Ovary (tissue), 9 donors: ENCODE measurements around the gene KCNK1. TPM values are rescaled to one million over a fixed set of nuclear protein-coding genes. Genes with fewer than 3 reads are reported as not detected.

Experiments
- DNase-seq, 5 donors: peaks; one replicate each; pipeline ENCODE4 v3.0.0-alpha.2; 2019 to 2020
- H3K27ac ChIP-seq, 2 donors: fragments of 200-600 bp; one replicate each; pipeline versions ENCODE4 v1.5.1 to v1.8.0; 2019 to 2022
- H3K27me3 ChIP-seq: fragments of 200-600 bp; one replicate; pipeline ENCODE4 v1.8.0; 2022
- H3K36me3 ChIP-seq: fragments of 200-600 bp; sonication (generic); one replicate; pipeline ENCODE4 v1.5.1; 2019
- H3K4me1 ChIP-seq: one replicate; pipeline ENCODE4 v1.8.1; 2013; ENCODE audit warnings: mild to moderate bottlenecking, moderate library complexity; ENCODE audit not compliant: insufficient read depth
- H3K4me3 ChIP-seq: fragments of 200-600 bp; sonication (generic); one replicate; pipeline ENCODE4 v1.5.1; 2017
- H3K9me3 ChIP-seq, 2 donors: fragments of 200-600 bp in 1 of 2; sonication (generic) in 1 of 2; one replicate each; pipeline versions ENCODE4 v1.5.1 to v1.8.1; 2013 to 2019; ENCODE audit warnings: mild to moderate bottlenecking in 1 of 2, moderate library complexity in 1 of 2
- EP300 ChIP-seq: sonication (generic); formaldehyde crosslinking; IDR thresholded peaks from one replicate; pipeline ENCODE4 v1.6.1; 2017; ENCODE audit warnings: antibody characterized with exemption
- POLR2A ChIP-seq: fragments of 450-650 bp; IDR thresholded peaks from one replicate; pipeline ENCODE4 v1.6.1; 2017; ENCODE audit warnings: antibody characterized with exemption, mild to moderate bottlenecking, moderate library complexity
- WGBS, 3 donors: extraction: QIAGEN DNeasy Blood & Tissue Kit in 1 of 3; methylation state at CpG; one replicate each; pipeline versions ENCODE4 v1.1.5 to v1.1.7; 2013 to 2017; 5-methylcytosine and 5-hydroxymethylcytosine counted together
- intact Hi-C, 4 donors: fragments of 100-400 bp; cut with DNase I; formaldehyde crosslinking; loops; one replicate each; pipeline versions ENCODE4 v1.11.0 to v1.15.1; 2022 to 2023
- polyA plus RNA-seq, 2 donors: library from polyadenylated mRNA; stranded (reverse); fragments of 200-250 nt in 1 of 2; fragments of 350-450 nt in 1 of 2; fragmentation: Illumina TruSeq in 1 of 2; extraction: RNeasy Lipid Tissue Mini Kit (QIAGEN cat#74804) in 1 of 2; gene quantifications; one replicate each; pipeline ENCODE4 v1.2.3, GENCODE V29; 2013 to 2014
- total RNA-seq, 7 donors: library from RNA; depleted of rRNA in 2 of 7; stranded (reverse); fragments of >200 nt in 2 of 7; fragmentation: NEBNext Ultra II Directional in 3 of 7; extraction: Animal tissue kit (Norgen Biotek cat#: 25700) in 3 of 7; gene quantifications; one replicate each; pipeline versions ENCODE4 v1.1.0 to v1.2.4, GENCODE V29; 2016 to 2023
- TF ChIP-seq, protein P1 (sequence below), 3 donors: fragments of 450-650 bp in 2 of 3; fragments of 200-600 bp in 1 of 3; IDR thresholded peaks; one replicate each; pipeline versions ENCODE4 v1.5.1 to v1.8.0; 2016 to 2022; ENCODE audit warnings: antibody characterized with exemption in 3 of 3, mild to moderate bottlenecking in 1 of 3
- donor health status: DM: no; HTN: no; CAD: no; lungs with moderate emphysema.
- donor health status: DM: no; HTN: no; CAD: no.
- donor health status: Bipolar disorder and iron deficiency.
- donor health status: DM: yes; HTN: yes; CAD: no.
- donor health status: DM: no; HTN: no; CAD: no.
- donor health status: DM: yes; HTN: yes; CAD: no.

Gene KCNK1
- total and polyA plus RNA-seq, 9 donors: 3.1 to 24.8 (median 4.9) TPM

DNA sequence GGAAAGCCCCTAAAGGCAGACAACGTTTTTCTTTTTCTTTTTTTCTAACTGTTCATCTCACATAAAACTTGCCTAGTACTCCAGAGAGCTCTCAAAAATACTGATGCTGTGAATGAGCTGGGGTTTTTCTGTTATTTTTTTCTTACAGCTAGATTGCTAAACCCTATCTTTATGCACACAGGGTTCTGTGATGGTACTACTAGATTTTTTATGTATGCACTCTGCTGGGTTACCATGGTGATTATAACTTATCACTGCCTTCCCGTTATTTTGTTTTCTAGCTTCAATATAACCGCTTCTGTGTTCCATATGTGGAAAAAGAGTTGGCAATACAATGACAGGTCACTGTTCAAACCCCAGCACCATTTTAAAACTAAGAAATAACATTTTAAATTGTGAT is 43.7 kb upstream of the KCNK1 start:
- Histone ChIP-seq H3K27ac (no peak overlapping the region), H3K4me3 (no peak overlapping the region), H3K9me3 (no peaks in the 10 kb centered on the region), H3K27me3 (no peaks in the 10 kb centered on the region), H3K36me3 (no peaks in the 10 kb centered on the region), H3K4me1 (no peaks in the 10 kb centered on the region)
- WGBS, 3 donors: 5 to 18% (median 9%) methylated on average over 3 of the region's 3 CpGs
- TF ChIP-seq POLR2A: no peak
- TF ChIP-seq, protein P1, sequence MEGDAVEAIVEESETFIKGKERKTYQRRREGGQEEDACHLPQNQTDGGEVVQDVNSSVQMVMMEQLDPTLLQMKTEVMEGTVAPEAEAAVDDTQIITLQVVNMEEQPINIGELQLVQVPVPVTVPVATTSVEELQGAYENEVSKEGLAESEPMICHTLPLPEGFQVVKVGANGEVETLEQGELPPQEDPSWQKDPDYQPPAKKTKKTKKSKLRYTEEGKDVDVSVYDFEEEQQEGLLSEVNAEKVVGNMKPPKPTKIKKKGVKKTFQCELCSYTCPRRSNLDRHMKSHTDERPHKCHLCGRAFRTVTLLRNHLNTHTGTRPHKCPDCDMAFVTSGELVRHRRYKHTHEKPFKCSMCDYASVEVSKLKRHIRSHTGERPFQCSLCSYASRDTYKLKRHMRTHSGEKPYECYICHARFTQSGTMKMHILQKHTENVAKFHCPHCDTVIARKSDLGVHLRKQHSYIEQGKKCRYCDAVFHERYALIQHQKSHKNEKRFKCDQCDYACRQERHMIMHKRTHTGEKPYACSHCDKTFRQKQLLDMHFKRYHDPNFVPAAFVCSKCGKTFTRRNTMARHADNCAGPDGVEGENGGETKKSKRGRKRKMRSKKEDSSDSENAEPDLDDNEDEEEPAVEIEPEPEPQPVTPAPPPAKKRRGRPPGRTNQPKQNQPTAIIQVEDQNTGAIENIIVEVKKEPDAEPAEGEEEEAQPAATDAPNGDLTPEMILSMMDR (IDR thresholded peaks at IDR 0.05): no peak
- no peak for TF ChIP-seq EP300
- intact Hi-C loops: no loop called here
- no peak for DNase-seq

DNA sequence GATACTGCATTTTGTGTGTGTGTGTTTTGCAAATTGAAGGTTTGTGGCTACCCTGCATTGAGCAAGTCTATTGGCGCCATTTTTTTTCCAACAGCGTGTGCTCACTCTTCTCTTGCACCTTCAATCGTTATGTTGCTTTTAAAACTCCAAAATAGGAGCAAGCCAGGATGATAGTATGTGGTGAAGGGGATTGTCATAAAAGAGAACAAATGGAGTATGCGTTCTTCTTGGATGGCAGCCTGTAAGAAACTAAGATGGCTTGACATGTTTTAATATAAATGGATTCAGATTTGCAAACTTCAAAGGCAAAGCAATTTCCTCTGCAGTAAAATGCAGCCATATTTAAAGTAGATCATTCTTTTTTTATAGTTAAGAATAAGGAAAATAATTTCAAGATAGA is 43.2 kb upstream of the KCNK1 start:
- H3K4me1 ChIP-seq: no peaks in the 10 kb centered on the region
- 63 to 78% (median 73%) methylated on average over 4 of the region's 4 CpGs for WGBS, 3 donors
- TF ChIP-seq, protein P1 (IDR thresholded peaks at IDR 0.05): no peak
- TF ChIP-seq POLR2A: no peak
- no peak for TF ChIP-seq EP300
- H3K27me3 ChIP-seq: no peaks in the 10 kb centered on the region
- intact Hi-C loops: no loop called here
- H3K27ac ChIP-seq: no peak overlapping the region
- no peak overlapping the region for H3K4me3 ChIP-seq
- no peak for DNase-seq
- no peaks in the 10 kb centered on the region for H3K9me3 ChIP-seq
- no peaks in the 10 kb centered on the region for H3K36me3 ChIP-seq

DNA sequence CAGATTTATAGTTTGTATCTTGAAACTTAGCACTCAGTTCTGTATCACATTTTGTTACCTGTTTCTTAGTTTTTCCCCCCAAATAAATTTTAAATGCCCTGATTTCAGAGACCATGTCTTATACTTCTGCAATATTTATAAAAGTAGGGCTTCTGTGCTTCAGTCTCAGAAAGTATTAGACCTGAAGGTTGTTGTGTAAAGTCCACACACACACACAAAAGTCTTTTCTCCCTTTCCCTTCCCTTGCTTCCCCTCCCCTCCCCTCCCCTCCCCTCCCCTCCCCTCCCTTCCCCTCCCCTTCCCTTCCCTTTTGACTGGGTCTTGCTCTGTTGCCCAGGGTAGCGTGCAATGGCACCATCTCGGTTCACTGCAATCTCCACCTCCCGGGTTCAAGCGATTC is 41.0 kb upstream of the KCNK1 start:
- H3K27ac ChIP-seq: no peak overlapping the region
- H3K9me3 ChIP-seq: no peaks in the 10 kb centered on the region
- no peak overlapping the region for H3K4me3 ChIP-seq
- no peaks in the 10 kb centered on the region for H3K36me3 ChIP-seq
- no peak for TF ChIP-seq EP300
- TF ChIP-seq, protein P1 (IDR thresholded peaks at IDR 0.05): no peak
- no peak for TF ChIP-seq POLR2A
- 92 to 98% (median 97%) methylated on average over 4 of the region's 4 CpGs for WGBS, 3 donors
- no peaks in the 10 kb centered on the region for H3K4me1 ChIP-seq
- DNase-seq: no peak
- intact Hi-C loops: no loop called here
- H3K27me3 ChIP-seq: no peaks in the 10 kb centered on the region

DNA sequence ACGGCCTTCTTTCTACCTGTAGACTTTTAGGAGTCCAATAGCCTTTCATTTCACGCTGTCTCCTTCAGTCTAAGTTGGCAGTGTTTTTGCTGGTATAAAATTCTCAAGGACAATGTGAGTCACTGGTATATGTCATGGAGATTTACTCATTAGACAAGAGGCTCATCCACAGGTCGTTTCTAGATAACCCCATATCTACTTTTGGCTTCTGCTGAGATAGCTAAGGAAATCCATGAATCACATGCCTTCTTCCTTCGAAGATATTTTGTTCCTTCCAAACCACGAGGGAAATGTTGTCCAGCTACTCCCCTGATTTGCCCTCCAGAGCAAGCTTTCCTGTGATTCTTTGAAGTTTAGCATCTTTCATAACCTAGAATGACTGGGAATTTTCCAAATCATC is 38.5 kb upstream of the KCNK1 start:
- H3K27me3 ChIP-seq: no peaks in the 10 kb centered on the region
- 51 to 58% (median 51%) methylated on average over 5 of the region's 5 CpGs for WGBS, 3 donors
- no peak overlapping the region for H3K27ac ChIP-seq
- no peaks in the 10 kb centered on the region for H3K36me3 ChIP-seq
- intact Hi-C loops: no loop called here
- no peak for TF ChIP-seq POLR2A
- TF ChIP-seq, protein P1 (IDR thresholded peaks at IDR 0.05): no peak
- TF ChIP-seq EP300: no peak
- no peak overlapping the region for H3K4me3 ChIP-seq
- H3K4me1 ChIP-seq: no peaks in the 10 kb centered on the region
- H3K9me3 ChIP-seq: no peaks in the 10 kb centered on the region
- DNase-seq: no peak

DNA sequence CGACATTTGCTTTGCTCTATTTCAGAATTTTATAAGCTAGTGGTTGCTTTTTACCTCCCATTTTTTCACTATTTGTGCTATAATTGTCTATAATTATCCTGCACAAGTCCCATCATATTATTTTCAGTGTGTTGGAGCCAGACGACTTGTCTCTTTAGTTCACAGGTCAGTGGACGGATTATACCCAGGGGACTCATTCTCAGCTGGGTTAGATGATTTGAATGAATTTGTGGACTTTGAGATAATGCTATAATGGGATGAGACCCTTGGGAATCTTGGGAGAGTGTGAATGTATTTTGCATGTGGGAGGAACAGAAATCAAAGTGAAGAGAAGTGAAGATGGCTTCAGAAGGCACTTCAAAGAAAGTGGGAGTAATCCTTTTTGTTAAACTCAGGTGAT is 31.5 kb upstream of the KCNK1 start:
- H3K9me3 ChIP-seq: no peaks in the 10 kb centered on the region
- TF ChIP-seq POLR2A: no peak
- TF ChIP-seq, protein P1 (IDR thresholded peaks at IDR 0.05): no peak
- TF ChIP-seq EP300: no peak
- 58 to 64% (median 62%) methylated on average over 3 of the region's 3 CpGs for WGBS, 3 donors
- H3K4me3 ChIP-seq: no peak overlapping the region
- intact Hi-C loops: no loop called here
- H3K27ac ChIP-seq: no peak overlapping the region
- H3K36me3 ChIP-seq: no peaks in the 10 kb centered on the region
- no peak for DNase-seq
- no peaks in the 10 kb centered on the region for H3K4me1 ChIP-seq
- no peaks in the 10 kb centered on the region for H3K27me3 ChIP-seq
